Neural cell (in vitro differentiated cells): ENCODE data around the gene CDC16. TPM values are rescaled to one million over a fixed set of nuclear protein-coding genes. Genes with fewer than 3 reads are reported as not detected.

Experiments
- H2AFZ ChIP-seq: fragments of 200-600, 300-800 bp; sonication (generic), shearing (Covaris generic); 2 replicates; pipeline ENCODE4 v1.6.0; 2014; ENCODE audit warnings: low read depth, mild to moderate bottlenecking, antibody characterized with exemption, low read length, moderate library complexity
- H3F3A ChIP-seq: fragments of 200-600 bp; shearing (Covaris generic); 2 replicates; pipeline ENCODE4 v1.6.1; 2016; ENCODE audit warnings: mild to moderate bottlenecking, moderate library complexity, mixed read lengths, antibody characterized with exemption, low read length; ENCODE audit not compliant: insufficient read depth, poor library complexity, severe bottlenecking
- H3K27ac ChIP-seq: fragments of 200-600, 300-800 bp; sonication (generic), shearing (Covaris generic); 2 replicates; pipeline ENCODE4 v1.5.1; 2014; ENCODE audit warnings: mild to moderate bottlenecking, low read length, moderate library complexity
- H3K27me3 ChIP-seq: fragments of 300-800, 200-600 bp; sonication (generic), shearing (Covaris generic); 2 replicates; pipeline ENCODE4 v1.6.0; 2014; ENCODE audit warnings: mild to moderate bottlenecking, low read depth, low read length, moderate library complexity; ENCODE audit not compliant: insufficient read depth
- H3K36me3 ChIP-seq: fragments of 300-800, 200-600 bp; sonication (generic), shearing (Covaris generic); 2 replicates; pipeline ENCODE4 v1.5.1; 2014; ENCODE audit warnings: mild to moderate bottlenecking, antibody characterized with exemption, low read length, moderate library complexity; ENCODE audit not compliant: insufficient read depth
- H3K4me2 ChIP-seq: fragments of 300-800, 200-600 bp; sonication (generic), shearing (Covaris generic); 2 replicates; pipeline ENCODE4 v1.6.0; 2014; ENCODE audit warnings: mild to moderate bottlenecking, low read length
- H3K4me3 ChIP-seq: fragments of 300-800, 200-600 bp; sonication (generic), shearing (Covaris generic); 2 replicates; pipeline ENCODE4 v1.5.1; 2014; ENCODE audit warnings: mild to moderate bottlenecking, low read length, moderate library complexity
- H3K79me2 ChIP-seq: fragments of 200-600 bp; shearing (Covaris generic); replicated peaks from 2 replicates; pipeline ENCODE4 v1.6.0; 2014; ENCODE audit warnings: mild to moderate bottlenecking, low read length, moderate library complexity; ENCODE audit not compliant: insufficient read depth
- H3K9ac ChIP-seq: fragments of 300-800, 200-600 bp; sonication (generic), shearing (Covaris generic); 2 replicates; pipeline ENCODE4 v1.6.1; 2016; ENCODE audit warnings: mild to moderate bottlenecking, low read length, mixed read lengths
- H3K9me2 ChIP-seq: fragments of 200-600 bp; shearing (Covaris generic); 2 replicates; pipeline ENCODE4 v1.6.1; 2016; ENCODE audit warnings: mild to moderate bottlenecking, low read length, mixed read lengths; ENCODE audit not compliant: insufficient read depth
- H3K9me3 ChIP-seq: fragments of 200-600, 300-800 bp; sonication (generic), shearing (Covaris generic); 2 replicates; pipeline ENCODE4 v1.6.1; 2016; ENCODE audit warnings: mild to moderate bottlenecking, mixed run types, low read length, moderate library complexity, mixed read lengths
- H4K20me1 ChIP-seq: fragments of 200-600 bp; shearing (Covaris generic); 2 replicates; pipeline ENCODE4 v1.6.1; 2016; ENCODE audit warnings: mild to moderate bottlenecking, mixed run types; ENCODE audit not compliant: insufficient read depth
- CTCF ChIP-seq: fragments of 450-650 bp; IDR thresholded peaks from 2 replicates; pipeline ENCODE4 v1.5.1; 2014; ENCODE audit warnings: antibody characterized with exemption, mild to moderate bottlenecking, moderate library complexity; ENCODE audit not compliant: poor library complexity, severe bottlenecking
- EP300 ChIP-seq: fragments of 450-650 bp; conservative IDR thresholded peaks from 2 replicates; pipeline ENCODE4 v1.6.1; 2014; ENCODE audit warnings: antibody characterized with exemption, mild to moderate bottlenecking, moderate library complexity; ENCODE audit not compliant: poor library complexity, severe bottlenecking
- EZH2 ChIP-seq: fragments of 200-600, 300-800 bp; shearing (Covaris generic), sonication (generic); IDR thresholded peaks from 2 replicates; pipeline ENCODE4 v1.6.1; 2014; ENCODE audit warnings: antibody characterized with exemption, low read length, borderline replicate concordance, mild to moderate bottlenecking; ENCODE audit not compliant: insufficient read depth, poor library complexity, severe bottlenecking
- MXI1 ChIP-seq: fragments of 450-650 bp; conservative IDR thresholded peaks from 2 replicates; pipeline ENCODE4 v1.6.1; 2014; ENCODE audit warnings: antibody characterized with exemption, mild to moderate bottlenecking; ENCODE audit not compliant: poor library complexity, severe bottlenecking
- POLR2AphosphoS5 ChIP-seq: IDR thresholded peaks from 2 replicates; pipeline ENCODE4 v1.6.1; 2012
- RAD21 ChIP-seq: fragments of 450-650 bp; conservative IDR thresholded peaks from 2 replicates; pipeline ENCODE4 v1.6.1; 2014; ENCODE audit warnings: antibody characterized with exemption, mild to moderate bottlenecking, moderate library complexity
- REST ChIP-seq: IDR thresholded peaks from 2 replicates; pipeline ENCODE4 v1.6.1; 2012; ENCODE audit warnings: borderline replicate concordance
- SMC3 ChIP-seq: fragments of 450-650 bp; conservative IDR thresholded peaks from 2 replicates; pipeline ENCODE4 v1.6.1; 2014; ENCODE audit warnings: antibody characterized with exemption, mild to moderate bottlenecking, moderate library complexity; ENCODE audit not compliant: poor library complexity
- TAF1 ChIP-seq: IDR thresholded peaks from 2 replicates; pipeline ENCODE4 v1.6.1; 2012; ENCODE audit warnings: low read depth
- polyA plus RNA-seq: library from polyadenylated mRNA; depleted of rRNA; stranded (reverse); fragments of >200 nt; gene quantifications from 2 replicates; pipeline ENCODE4 v1.2.3, GENCODE V29; 2014

Gene CDC16
- polyA plus RNA-seq, 1 donor from 2014 or later = 78.4 TPM

- H3K9me2 ChIP-seq = no peaks in the 10 kb centered on the region
- no peaks in the 10 kb centered on the region for H3F3A ChIP-seq
- no peaks in the 10 kb centered on the region for H3K36me3 ChIP-seq
- H3K4me2 ChIP-seq = no peak overlapping the region
- no peaks in the 10 kb centered on the region for H3K27me3 ChIP-seq
- no peaks in the 10 kb centered on the region for H3K79me2 ChIP-seq
- H3K4me3 ChIP-seq = no peak overlapping the region
- TF ChIP-seq MXI1 = no peak
- no peak for TF ChIP-seq SMC3
- TF ChIP-seq EZH2 = no peak
- no peak for TF ChIP-seq POLR2AphosphoS5
- no peak for TF ChIP-seq CTCF
- TF ChIP-seq TAF1 = no peak
- TF ChIP-seq RAD21 = no peak
- TF ChIP-seq REST = no peak
- TF ChIP-seq EP300 = no peak
- no peak overlapping the region for H3K9ac ChIP-seq
- H2AFZ ChIP-seq = no peak overlapping the region
- no peaks in the 10 kb centered on the region for H3K9me3 ChIP-seq
- H4K20me1 ChIP-seq = no peaks in the 10 kb centered on the region
- H3K27ac ChIP-seq = no peak overlapping the region
These were observed 61.8 kb downstream of the CDC16 start for GRCh38 chr13:114296448-114296847.

- H3K4me2 ChIP-seq = no peak overlapping the region
- TF ChIP-seq CTCF = no peak
- no peak for TF ChIP-seq POLR2AphosphoS5
- no peak for TF ChIP-seq REST
- no peak for TF ChIP-seq SMC3
- no peak for TF ChIP-seq MXI1
- H3K36me3 ChIP-seq = no peaks in the 10 kb centered on the region
- H4K20me1 ChIP-seq = no peaks in the 10 kb centered on the region
- no peaks in the 10 kb centered on the region for H3K9me3 ChIP-seq
- H3K4me3 ChIP-seq = no peak overlapping the region
- no peaks in the 10 kb centered on the region for H3F3A ChIP-seq
- no peak overlapping the region for H3K9ac ChIP-seq
- no peak overlapping the region for H2AFZ ChIP-seq
- no peaks in the 10 kb centered on the region for H3K9me2 ChIP-seq
- H3K79me2 ChIP-seq = no peaks in the 10 kb centered on the region
- H3K27ac ChIP-seq = no peak overlapping the region
- H3K27me3 ChIP-seq = no peaks in the 10 kb centered on the region
These were observed 62.2 kb downstream of the CDC16 start for GRCh38 chr13:114296902-114297301.
